ENCODE measurements around the gene LCA5.
"Not testable (repeated sequence)": the region's sequence is repeated elsewhere in the genome, so short reads cannot be mapped to it uniquely, and the experiment has no call there.

LCA5 gene
- total RNA-seq = 0 to 0.20 reads per million in 2 donors

- DNase-seq = peak; percentile 25 to 90 (median 61)
Measured at GRCh38 chr6:79536954-79537747, at the start of gene LCA5. Gene LCA5 (minus strand): TSS chr6:79537430. CDS start chr6:79518894, 18,536 bp downstream.

- DNase-seq = no peak
Measured at GRCh38 chr6:79586548-79586947, 49.3 kb upstream of the LCA5 start.

- no peak for DNase-seq
Measured at GRCh38 chr6:79584332-79584731, 47.1 kb upstream of the LCA5 start.

GRCh38 chr6:79577926-79578325 is 40.7 kb upstream of the LCA5 start:
- DNase-seq = not testable (repeated sequence)

- DNase-seq = no peak
Measured at GRCh38 chr6:79574630-79575225, 37.5 kb upstream of the LCA5 start.

GRCh38 chr6:79574174-79574573 is 36.9 kb upstream of the LCA5 start:
- no peak for DNase-seq

- no peak for DNase-seq
Measured at GRCh38 chr6:79571030-79571367, 33.8 kb upstream of the LCA5 start.

- peak in 2 of 5 experiments; percentile 0 to 7 for DNase-seq
Measured at GRCh38 chr6:79570129-79571029, 33.1 kb upstream of the LCA5 start.

- no peak for DNase-seq
Measured at GRCh38 chr6:79568996-79569395, 31.8 kb upstream of the LCA5 start.

- no peak for DNase-seq
Measured at GRCh38 chr6:79564636-79565035, 27.4 kb upstream of the LCA5 start.

- DNase-seq = no peak
Measured at GRCh38 chr6:79559706-79560105, 22.5 kb upstream of the LCA5 start.

GRCh38 chr6:79557673-79558467 is 20.6 kb upstream of the LCA5 start:
- no peak for DNase-seq

- no peak for DNase-seq
Measured at GRCh38 chr6:79554305-79554704, 17.1 kb upstream of the LCA5 start.

GRCh38 chr6:79551401-79551800 is 14.2 kb upstream of the LCA5 start:
- DNase-seq = no peak

- DNase-seq = no peak
Measured at GRCh38 chr6:79548304-79548703, 11.1 kb upstream of the LCA5 start.

- no peak for DNase-seq
Measured at GRCh38 chr6:79546186-79546585, 9.0 kb upstream of the LCA5 start.

- DNase-seq = no peak
Measured at GRCh38 chr6:79544939-79545450, 7.8 kb upstream of the LCA5 start.

GRCh38 chr6:79544299-79544927 is 7.2 kb upstream of the LCA5 start:
- DNase-seq = no peak

GRCh38 chr6:79543886-79544285 is 6.7 kb upstream of the LCA5 start:
- no peak for DNase-seq

GRCh38 chr6:79543411-79543810 is 6.2 kb upstream of the LCA5 start:
- no peak for DNase-seq

- DNase-seq = no peak
Measured at GRCh38 chr6:79538106-79538971, 1.1 kb upstream of the LCA5 start.

All from T-helper 2 cell (primary cell).